Left kidney (tissue), 8 donors: ENCODE results near the gene IFI27L1. TPM values are rescaled to one million over a fixed set of nuclear protein-coding genes. Genes with fewer than 3 reads are reported as not detected.

Experiments
- DNase-seq: peaks from one replicate; pipeline ENCODE4 v3.0.0-alpha.2; 2013
- long read RNA-seq, 8 donors: transcript quantifications; one replicate each; lab custom pipeline, GENCODE V29; 2026
- polyA plus RNA-seq: library from polyadenylated mRNA; unstranded; fragments of 120-200 nt; gene quantifications from one replicate; pipeline ENCODE4 v1.2.1, GENCODE V29; 2013; ENCODE audit not compliant: insufficient read length

IFI27L1 gene, protein sequence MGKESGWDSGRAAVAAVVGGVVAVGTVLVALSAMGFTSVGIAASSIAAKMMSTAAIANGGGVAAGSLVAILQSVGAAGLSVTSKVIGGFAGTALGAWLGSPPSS
- polyA plus RNA-seq, result 33.8 TPM
- long read RNA-seq, donor 1, transcript IFI27L1-209 (5 exons, 680 nt), result major isoform, 9 of 9 reads
- long read RNA-seq, donor 1, partial matches to known transcripts, result 0 of 9 reads
- long read RNA-seq, donor 1, other reads (novel, unspliced or antisense), result 0 of 9 reads
- long read RNA-seq, donor 2, transcript IFI27L1-209 (5 exons, 680 nt), result major isoform, 6 of 83 reads
- long read RNA-seq, donor 2, partial matches to known transcripts, result 40 of 83 reads
- long read RNA-seq, donor 2, other reads (novel, unspliced or antisense), result 37 of 83 reads
- long read RNA-seq, donor 3, transcript IFI27L1-209 (5 exons, 680 nt), result major isoform, 12 of 14 reads
- long read RNA-seq, donor 3, partial matches to known transcripts, result 0 of 14 reads
- long read RNA-seq, donor 3, other reads (novel, unspliced or antisense), result 0 of 14 reads
- long read RNA-seq, donor 4, partial matches to known transcripts, result 26 of 39 reads
- long read RNA-seq, donor 4, other reads (novel, unspliced or antisense), result 13 of 39 reads
- long read RNA-seq, donor 5, transcript IFI27L1-209 (5 exons, 680 nt), result major isoform, 10 of 18 reads
- long read RNA-seq, donor 5, partial matches to known transcripts, result 0 of 18 reads
- long read RNA-seq, donor 5, other reads (novel, unspliced or antisense), result 5 of 18 reads
- long read RNA-seq, donor 6, transcript IFI27L1-209 (5 exons, 680 nt), result major isoform, 8 of 20 reads
- long read RNA-seq, donor 6, partial matches to known transcripts, result 11 of 20 reads
- long read RNA-seq, donor 6, other reads (novel, unspliced or antisense), result 0 of 20 reads
- long read RNA-seq, donor 7, transcript IFI27L1-209 (5 exons, 680 nt), result major isoform, 13 of 20 reads
- long read RNA-seq, donor 7, partial matches to known transcripts, result 6 of 20 reads
- long read RNA-seq, donor 7, other reads (novel, unspliced or antisense), result 0 of 20 reads
- long read RNA-seq, donor 8, result 0 reads

DNA sequence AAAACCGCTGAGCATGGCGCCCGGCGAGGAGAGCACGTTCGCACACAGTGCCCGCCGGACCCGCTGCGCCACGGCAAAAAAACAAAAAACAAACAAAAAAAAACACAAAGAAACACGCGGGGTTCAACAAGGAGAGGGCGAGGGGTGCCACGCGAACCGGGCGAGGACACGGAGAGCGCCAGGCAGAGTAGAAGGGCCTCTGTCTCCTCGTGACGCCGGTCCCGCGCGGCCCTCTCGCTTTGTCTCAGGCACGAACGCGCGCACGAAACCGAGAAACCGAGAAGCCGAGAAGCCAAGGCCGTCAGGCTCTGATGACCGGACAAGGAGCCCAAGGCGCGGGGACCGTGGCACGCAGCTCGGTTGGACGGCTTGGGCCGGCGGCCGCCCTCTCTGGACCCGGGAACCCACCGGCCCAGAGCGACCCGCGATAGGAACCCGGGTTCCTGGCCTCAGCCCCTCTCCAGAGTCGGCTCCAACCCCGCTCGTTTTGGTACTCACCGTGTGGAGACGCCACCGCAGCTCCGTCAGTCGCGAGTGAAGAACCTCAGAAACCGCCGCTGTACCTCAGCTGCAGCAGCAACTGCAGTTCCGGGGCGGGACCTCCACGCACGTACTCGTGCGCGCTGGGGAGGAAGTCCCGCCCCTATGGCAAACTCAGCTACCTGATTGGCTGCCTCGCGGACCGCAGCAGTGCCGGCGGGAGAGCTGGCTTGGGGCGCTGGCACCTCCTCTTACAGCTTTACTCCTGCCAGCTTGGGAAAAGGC, at the start of gene IFI27L1, which contains the start of gene DDX24:
IFI27L1 (plus strand) TSS at position 690 of the 765 bp plus-strand sequence. CDS start 15,628 bp downstream, outside the sequence.
DDX24 (minus strand) TSS at position 582 of the 765 bp plus-strand sequence. CDS start 1,460 bp downstream, outside the sequence.
- DNase-seq, result peak; percentile 89

DNA sequence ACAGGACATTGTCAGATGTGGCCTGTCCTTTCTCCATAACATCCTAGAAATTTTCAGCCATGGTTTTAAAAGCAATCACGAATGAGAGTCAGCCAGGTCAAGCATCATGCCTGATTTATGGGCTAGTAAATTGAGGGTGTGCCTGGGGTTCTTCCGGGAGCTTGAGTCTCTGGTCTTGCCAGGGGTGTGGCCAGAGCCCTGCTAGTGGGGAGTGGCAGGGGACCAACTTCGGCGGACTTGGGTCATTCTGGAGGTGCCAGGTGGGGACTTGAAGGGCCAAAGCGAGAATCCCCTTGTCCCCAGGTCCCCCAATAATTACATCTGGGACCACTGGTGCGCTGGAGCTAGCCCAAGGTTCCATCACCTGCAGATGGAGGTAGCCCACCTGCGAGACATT, 49.2 kb upstream of the IFI27L1 start:
- no peak for DNase-seq

DNA sequence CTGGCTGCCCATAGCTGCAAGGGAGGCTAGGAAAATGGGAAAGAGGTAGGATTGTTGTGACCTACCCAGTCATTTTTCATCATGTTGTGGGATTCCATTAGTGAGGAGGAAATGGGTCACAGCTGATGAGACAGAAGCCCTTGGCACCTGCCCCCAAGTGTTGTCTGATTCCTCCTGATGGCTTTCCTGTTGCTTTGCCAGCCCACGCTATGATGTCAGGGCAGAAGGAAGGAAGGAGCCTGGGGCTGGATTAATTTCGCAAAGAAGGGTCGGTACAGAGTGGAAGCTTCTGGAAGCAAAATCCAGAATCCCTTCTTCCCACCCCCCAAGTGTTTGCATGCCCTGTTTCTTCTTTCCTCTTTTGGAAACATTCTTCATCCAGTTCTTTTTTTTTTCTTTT, 46.2 kb upstream of the IFI27L1 start:
- no peak for DNase-seq

DNA sequence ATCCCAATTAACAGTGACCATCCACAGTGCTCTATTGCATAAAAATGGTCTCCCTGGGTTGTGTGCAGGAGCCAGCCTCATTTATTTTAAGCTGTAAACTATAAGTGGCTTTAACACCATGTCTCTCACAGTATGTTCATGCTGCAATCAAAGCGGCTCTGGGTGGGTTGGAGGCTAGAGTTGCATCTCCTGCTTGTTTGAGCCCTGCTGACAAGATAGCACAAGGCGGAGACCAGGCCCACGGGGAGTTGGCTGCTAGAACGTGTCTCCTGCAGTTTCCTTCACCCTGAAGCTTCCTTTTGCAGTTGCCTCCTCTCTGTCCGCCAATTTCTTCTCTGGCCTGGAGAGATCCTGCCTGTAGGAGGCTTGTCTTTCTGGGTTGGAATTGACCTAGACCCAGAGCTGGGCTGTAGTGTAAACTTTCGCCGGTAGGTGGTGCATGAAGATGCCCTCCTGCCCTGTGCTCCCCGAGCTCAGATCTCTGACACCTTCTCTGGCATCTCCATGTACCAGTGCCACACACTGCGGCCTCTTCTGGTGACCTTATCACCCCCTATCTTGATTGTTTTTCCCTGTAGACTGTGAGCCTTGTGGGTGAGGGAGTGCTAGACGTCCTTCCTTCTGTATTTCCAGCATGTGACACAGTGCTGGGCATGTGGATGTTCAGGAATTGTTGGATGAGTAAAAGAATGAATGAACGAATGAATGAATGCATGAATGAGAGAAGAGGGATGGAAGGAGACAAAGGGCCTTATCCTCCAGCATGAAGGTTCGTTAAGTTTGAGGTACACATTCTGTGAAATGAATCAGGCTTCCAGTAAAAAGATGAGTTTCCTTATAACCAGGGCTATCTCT, 44.6 kb upstream of the IFI27L1 start:
- DNase-seq, result no peak

DNA sequence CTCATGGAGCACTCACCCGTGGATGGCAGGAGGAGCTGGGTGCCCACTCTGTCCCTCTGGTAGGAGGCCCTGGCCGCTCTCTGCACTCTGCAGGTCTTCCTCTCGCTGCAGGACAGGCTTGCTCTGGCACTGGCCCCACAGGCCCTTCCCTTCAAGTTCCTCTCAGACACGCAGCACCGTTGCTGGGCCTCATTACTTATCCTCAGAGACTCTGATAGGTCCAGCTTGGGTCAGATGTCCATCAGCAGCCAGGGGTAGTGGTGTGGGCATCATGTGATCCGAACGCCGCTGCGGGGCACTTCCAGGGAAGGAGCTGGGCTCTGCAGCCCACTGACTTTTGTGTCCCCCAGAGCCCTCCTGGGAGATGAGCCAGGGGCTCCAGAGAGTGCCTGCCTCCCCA, 43.2 kb upstream of the IFI27L1 start:
- DNase-seq, result no peak

DNA sequence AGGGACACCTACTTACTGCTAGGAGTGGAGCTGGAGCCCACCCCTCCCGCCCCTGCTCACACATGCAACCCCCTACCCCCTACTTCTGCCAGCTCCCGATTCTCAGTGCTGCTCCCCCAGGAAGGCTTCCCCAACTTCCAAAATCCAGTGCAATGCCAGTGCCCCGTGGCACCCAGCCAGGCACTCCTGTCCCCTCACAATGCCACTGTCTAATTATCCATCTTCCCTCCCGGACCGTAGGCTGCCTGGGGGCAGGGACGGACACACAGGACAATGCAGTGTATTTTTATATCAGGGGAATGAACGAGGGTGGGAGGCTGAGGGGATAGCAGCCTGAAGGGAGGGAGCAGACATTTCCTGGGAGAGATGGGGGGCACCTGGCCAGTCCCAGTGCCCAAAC, 42.6 kb upstream of the IFI27L1 start:
- DNase-seq, result no peak

DNA sequence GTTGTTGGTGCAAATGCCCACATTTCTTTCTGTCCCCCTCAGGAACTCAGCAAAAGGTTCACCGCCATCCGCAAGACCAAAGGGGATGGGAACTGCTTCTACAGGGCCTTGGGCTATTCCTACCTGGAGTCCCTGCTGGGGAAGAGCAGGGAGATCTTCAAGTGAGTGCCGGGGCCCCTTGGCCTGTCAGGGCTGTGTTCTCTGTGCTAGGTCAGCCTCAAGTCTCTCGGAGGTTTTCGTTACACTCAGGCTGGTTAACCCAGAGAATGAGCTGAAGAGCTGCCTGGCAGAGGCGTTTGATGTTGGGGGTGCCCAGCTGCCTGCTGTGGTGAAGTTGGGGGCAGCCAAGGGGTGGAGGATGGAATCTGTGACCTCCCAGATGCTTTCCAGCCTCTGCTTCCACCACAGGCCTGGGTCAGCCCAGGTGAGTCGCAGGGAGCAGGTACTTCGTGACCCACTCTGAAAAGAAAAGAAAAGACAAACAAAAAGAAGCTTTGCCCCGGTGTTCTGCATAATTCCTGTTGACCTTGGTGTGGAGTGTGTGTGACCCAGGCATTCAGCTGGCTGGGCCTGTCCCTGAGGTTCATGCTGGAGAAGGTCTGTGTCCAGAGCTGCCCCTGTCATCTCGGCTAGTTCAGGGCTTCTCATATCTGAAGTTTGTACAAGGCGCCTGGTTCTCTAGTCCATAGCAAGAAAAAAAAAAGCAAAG, 42.0 kb upstream of the IFI27L1 start:
- no peak for DNase-seq

DNA sequence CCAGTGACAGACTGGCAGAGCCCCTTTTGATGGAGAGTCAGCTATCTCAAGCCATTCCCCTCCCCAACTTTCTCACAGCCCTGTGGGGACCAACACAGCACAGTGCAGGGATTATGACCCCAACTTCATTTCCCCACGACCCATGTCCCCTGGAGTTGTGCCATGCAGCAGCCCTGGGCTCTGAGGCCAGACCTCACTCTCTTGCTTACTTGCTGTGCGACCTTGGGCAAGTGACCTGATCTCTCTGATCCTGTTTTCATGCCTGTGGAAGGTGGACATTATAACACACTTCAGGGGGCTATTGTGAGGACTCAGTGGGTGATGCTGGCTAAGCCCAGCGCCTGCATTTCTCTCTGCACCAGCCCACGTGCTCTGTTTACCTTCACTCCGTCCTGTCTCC, 40.9 kb upstream of the IFI27L1 start:
- no peak for DNase-seq

DNA sequence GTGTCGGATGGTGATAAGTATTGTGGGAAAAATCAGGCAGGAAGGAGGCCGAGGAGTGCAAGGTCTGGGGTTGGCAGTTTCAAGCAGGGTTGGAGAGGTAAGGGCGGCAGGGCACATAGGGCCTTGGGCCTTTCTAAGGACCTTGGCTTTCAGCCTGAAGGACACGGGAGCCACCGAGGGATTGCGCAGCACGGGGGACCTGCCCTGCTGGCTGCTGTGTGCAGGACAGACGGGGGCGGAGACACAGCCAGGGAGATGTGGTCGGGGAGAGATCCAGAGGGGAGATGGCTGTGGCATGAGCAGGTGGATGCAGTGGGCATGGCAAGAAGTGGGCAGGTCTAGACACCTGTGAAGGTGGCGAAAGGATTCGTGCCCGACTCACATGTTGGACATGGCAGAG, 40.3 kb upstream of the IFI27L1 start:
- DNase-seq, result no peak

DNA sequence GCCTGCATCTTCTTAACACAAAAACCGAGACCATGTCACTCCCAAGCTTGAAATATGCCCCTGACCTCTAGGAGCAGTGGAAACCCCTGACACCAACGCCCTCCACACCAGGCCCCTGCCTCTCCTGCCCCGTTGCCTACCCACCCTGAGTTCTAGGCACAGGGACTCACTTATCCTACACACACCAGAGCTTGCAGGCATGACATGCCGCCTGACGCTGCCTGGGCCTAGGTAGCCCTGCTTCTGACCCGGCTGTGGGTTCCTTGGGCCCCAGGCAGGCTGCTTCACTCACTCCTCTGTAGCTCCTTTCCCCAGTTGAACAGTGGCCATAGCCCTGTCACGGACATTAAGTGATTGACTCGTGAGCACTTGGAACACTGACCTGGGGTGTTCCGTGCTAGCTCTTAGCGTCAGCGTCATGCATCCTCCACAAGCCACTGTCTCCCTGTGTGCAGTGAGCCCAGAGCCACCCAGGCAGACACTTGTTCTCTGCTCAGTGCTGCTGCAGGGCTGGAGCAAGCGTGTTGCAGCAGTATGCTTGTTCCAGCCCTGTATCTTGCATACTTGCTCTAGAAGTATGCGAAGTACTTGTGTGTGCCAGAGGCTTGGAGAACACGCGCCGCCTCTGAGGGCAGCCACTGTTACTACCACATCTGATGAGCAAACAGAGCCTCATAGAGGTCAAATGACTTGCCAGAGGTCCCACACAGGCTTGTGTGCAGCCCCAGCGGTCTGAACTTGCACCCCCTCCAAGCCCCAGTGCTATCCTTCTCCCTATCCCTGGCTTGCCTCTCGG, 39.4 kb upstream of the IFI27L1 start:
- DNase-seq, result no peak

DNA sequence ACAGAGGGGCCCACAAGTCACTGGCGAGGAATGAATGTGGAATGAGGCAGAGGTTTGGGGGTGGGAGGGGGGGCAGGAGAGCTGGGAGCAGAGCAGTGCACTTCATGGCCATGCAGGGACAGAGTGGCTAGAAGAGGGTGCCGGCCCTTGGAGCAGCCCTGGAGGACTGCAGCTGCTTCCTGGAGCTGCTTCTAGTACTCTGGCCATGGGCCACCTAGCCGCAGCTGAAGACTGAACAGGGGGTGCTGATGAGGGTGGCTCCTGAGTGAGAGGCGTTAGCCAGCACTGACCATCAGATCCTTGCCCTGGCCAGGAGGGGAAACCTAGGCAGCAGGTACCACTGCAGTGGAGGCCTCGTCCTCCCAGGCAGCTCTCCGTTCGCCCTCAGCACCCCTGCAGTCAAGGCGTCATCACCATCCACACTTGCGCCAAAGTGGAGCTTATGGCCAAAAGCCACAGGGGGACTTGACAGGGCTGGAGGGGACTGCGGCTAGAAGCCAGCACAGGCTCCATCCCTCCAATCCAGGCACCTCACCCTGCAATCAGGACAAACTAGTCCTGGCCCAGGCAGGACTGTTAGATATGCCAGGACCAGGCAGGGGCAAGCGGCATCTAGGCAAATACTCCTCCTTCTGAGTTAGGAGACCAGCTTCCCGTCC, 38.5 kb upstream of the IFI27L1 start:
- no peak for DNase-seq

DNA sequence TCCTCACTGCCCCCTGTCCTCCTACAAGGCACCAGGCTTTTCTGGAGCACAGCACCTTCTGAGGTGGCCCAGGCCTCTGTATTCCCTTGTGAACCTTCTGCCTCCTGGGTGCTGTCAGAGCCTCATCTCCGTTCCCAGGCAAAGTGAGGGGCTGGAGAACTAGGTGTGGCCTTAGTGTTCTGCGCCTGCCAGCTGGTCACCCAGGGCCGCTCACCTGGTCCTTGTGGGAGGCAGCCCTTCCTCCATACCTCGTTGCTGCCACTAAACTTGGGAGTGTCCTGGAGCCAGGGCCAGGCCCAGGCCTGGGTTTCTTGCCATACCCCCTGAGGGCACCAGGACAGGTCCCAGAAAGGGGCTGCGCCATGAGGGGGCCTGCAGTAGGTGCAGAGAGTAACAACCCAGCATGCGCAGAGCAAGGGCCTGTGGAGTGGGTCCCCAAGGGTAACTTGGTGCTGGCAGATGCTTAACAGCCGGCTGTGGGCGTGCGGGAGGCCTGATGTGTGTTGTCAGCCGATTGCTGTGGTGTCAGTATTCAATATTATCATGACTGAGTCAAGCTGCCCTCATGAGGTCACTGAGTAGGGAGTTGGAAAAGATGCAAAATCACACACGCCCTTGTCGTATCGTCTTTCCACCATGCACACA, 37.9 kb upstream of the IFI27L1 start:
- DNase-seq, result no peak

DNA sequence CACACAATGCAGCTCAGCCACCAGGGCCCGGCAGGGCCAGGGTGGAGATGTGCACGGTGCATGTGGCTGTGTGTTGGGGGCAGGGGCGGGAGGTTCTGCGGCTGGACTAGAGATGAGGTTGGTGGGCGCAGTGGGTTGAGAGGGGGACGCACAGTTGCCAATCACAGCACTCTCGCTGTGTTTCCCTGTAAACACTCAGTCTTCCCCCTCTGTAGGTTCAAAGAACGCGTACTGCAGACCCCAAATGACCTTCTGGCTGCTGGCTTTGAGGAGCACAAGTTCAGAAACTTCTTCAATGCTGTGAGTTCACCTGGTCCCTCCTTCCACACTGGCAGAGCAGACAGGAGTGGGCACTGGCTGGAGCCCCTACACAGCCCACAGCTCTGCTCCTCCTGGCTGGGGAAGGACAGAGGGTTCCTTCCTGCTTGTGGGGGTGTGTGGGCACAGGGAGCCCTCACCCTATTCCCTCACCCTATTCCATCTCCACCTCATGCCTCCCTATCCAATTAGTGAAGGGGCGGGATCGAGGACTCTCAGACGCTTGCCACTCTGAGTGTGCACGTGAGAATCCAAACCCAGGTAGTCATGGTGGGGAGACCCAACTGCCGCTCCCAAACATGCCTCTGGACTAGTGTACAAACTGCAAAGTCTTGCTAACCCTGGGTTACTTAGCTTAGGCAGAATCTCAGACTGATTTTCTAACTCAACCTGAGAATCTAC, 37.2 kb upstream of the IFI27L1 start:
- no peak for DNase-seq

DNA sequence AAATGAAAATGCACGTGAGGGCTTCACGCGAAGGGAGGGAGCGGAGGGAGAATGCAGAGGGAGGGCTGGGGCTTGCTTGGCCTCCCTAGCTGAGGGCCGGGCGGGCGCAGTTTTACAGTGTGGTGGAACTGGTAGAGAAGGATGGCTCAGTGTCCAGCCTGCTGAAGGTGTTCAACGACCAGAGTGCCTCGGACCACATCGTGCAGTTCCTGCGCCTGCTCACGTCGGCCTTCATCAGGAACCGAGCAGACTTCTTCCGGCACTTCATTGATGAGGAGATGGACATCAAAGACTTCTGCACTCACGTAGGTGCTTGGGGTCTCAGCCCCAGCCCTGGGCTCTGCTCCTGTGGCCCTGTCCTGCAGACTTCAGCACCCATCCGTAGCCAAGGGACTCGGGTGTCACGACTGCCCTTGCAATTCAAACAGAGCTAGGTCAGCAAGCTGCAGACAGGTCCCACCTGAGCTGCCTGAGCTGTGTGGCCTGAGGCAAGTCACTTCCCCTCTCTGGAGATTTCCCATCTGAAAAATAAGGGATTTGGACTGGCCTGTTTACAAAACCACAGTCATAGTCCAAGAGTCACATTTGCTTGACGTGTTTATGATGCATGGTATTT, 36.5 kb upstream of the IFI27L1 start:
- DNase-seq, result no peak

DNA sequence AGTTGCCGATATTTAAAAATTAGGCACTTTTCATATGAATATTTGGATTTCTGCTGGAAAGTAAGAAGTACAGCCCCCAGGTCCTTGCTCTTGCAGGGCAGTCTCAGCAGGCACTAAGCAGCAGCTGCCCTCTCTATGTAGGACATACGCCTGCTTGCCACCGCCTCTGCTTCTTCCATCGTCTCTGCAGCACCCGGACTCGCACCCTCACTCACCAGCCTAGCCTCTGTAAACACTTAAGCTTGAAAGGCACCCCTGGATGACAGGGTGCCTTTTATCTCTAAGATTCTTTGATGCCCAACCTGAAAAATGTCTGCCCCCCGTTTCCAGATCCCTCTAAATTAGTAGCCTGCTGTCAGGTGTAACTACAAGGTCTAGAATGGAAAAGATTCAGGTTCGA, 36.0 kb upstream of the IFI27L1 start:
- no peak for DNase-seq

DNA sequence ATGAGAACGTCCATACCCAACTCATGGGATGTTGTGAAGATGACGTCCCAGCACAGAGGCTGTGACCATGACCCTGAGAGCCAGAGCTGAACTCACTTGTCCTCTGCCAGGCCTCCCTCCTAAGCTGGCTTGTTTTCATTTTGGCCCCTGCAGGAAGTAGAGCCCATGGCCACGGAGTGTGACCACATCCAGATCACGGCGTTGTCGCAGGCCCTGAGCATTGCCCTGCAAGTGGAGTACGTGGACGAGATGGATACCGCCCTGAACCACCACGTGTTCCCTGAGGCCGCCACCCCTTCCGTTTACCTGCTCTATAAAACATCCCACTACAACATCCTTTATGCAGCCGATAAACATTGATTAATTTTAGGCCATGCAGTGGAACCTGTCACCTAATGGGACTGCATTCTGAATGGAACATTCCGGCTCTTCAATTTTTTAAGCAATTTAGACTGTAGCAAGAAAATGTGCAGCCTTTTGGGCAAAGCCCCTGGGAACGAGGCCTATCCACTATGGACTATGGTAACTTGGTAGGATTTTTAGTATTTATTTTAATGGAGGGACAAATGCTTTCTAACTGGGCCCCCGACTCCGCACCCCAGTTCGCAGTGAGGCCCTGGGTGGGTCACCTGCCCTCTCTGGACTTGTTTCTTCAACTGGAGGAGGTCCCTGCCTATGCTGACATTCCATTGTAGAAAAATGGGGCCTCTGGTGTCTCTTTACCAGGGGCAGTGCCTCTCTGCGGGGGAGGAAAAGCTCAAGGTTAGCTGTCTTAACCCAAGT, 35.4 kb upstream of the IFI27L1 start:
- DNase-seq, result no peak
